Activated CD4-positive, alpha-beta T cell treated with anti-CD3 and anti-CD28 coated beads for 36 hours (primary cell): Measurements from ENCODE around the gene YIPF3. TPM values are rescaled to one million over a fixed set of nuclear protein-coding genes. Genes with fewer than 3 reads are reported as not detected.
A peak's percentile ranks its signal among the peaks of the same experiment; 100 is the strongest.

Experiments used
- ATAC-seq: fragments of 200-7000 bp; cut with Tn5 transposase; one replicate; pipeline ENCODE4 v1.10.0; 2021; ENCODE audit warnings: mild to moderate bottlenecking, moderate library complexity
- CTCF ChIA-PET: fragments of 350-600 bp; sonication (Branson Sonifier 250); formaldehyde crosslinking; loops from one replicate; lab custom pipeline; 2021; ENCODE audit warnings: antibody characterized with exemption; lab: Charles Lee
- POLR2A ChIA-PET: fragments of 350-600 bp; sonication (Branson Sonifier 250); formaldehyde crosslinking; loops from one replicate; lab custom pipeline; 2021; ENCODE audit warnings: antibody characterized with exemption, inconsistent platforms; lab: Charles Lee
- DNase-seq: peaks from one replicate; pipeline ENCODE4 v3.0.0-alpha.2; 2020
- H3K27ac Mint-ChIP-seq: one replicate; pipeline ENCODE4 v1.8.0; 2021; ENCODE audit warnings: mixed read lengths
- H3K27me3 Mint-ChIP-seq: one replicate; pipeline ENCODE4 v1.8.0; 2021; ENCODE audit warnings: mixed read lengths
- H3K36me3 Mint-ChIP-seq: one replicate; pipeline ENCODE4 v1.8.0; 2021; ENCODE audit warnings: low read depth, mixed read lengths
- H3K4me1 Mint-ChIP-seq: one replicate; pipeline ENCODE4 v1.8.0; 2021; ENCODE audit warnings: mixed read lengths
- H3K4me3 Mint-ChIP-seq: one replicate; pipeline ENCODE4 v1.8.0; 2021; ENCODE audit warnings: mild to moderate bottlenecking, moderate library complexity, mixed read lengths
- H3K9me3 Mint-ChIP-seq: one replicate; pipeline ENCODE4 v1.8.0; 2021; ENCODE audit warnings: low read depth, mixed read lengths
- intact Hi-C, 2 experiments: fragments of 100-400 bp; cut with DNase I in 1 of 2; cut with micrococcal nuclease in 1 of 2; formaldehyde crosslinking; loops; one replicate each; pipeline versions ENCODE4 v1.14.2 to v1.15.1; 2022 to 2024; cut with DNase I, micrococcal nuclease
- total RNA-seq, 2 experiments: library from RNA; stranded (reverse); gene quantifications; one replicate each; pipeline ENCODE4 v1.2.3, GENCODE V29; 2021

Gene YIPF3
- total RNA-seq, 2 experiments from 2014 or later = 38.0 to 39.6 TPM

GRCh38 chr6:43523284-43523683, 6.6 kb upstream of the YIPF3 start:
- ChIA-PET CTCF (no interaction called here), POLR2A (interaction anchor here (1.3 kb wide), 1 partner anchor 48 kb away, joined by 4 read pairs; no protein-coding TSS in a partner anchor)
- Mint-ChIP-seq H3K4me3 (no peak overlapping the region), H3K4me1 (peaks cover 4% of the 10 kb centered on the region), H3K9me3 (no peaks in the 10 kb centered on the region), H3K27me3 (no peaks in the 10 kb centered on the region), H3K27ac (no peak overlapping the region), H3K36me3 (peaks cover 65% of the 10 kb centered on the region)
- intact Hi-C loops = no loop called here
- DNase-seq = no peak
- no peak for ATAC-seq

GRCh38 chr6:43522547-43523261, 6.0 kb upstream of the YIPF3 start:
- ChIA-PET CTCF (no interaction called here), POLR2A (interaction anchor here (1.0 to 1.3 kb wide), 2 partner anchors 11 to 49 kb away, joined by 4 read pairs; no protein-coding TSS in a partner anchor)
- H3K36me3 Mint-ChIP-seq = peaks cover 60% of the 10 kb centered on the region
- no peak overlapping the region for H3K4me3 Mint-ChIP-seq
- H3K27ac Mint-ChIP-seq = no peak overlapping the region
- peaks cover 4% of the 10 kb centered on the region for H3K4me1 Mint-ChIP-seq
- H3K9me3 Mint-ChIP-seq = no peaks in the 10 kb centered on the region
- no peak for DNase-seq
- ATAC-seq = no peak
- intact Hi-C loops = no loop called here
- no peaks in the 10 kb centered on the region for H3K27me3 Mint-ChIP-seq

GRCh38 chr6:43521836-43522235, 5.1 kb upstream of the YIPF3 start:
- Mint-ChIP-seq H3K36me3 (peaks cover 52% of the 10 kb centered on the region), H3K9me3 (no peaks in the 10 kb centered on the region), H3K4me1 (peaks cover 4% of the 10 kb centered on the region), H3K27me3 (no peaks in the 10 kb centered on the region), H3K27ac (no peak overlapping the region), H3K4me3 (no peak overlapping the region)
- ATAC-seq = no peak
- intact Hi-C loops = no loop called here
- POLR2A ChIA-PET = interaction anchor here (1.0 to 1.1 kb wide), 2 partner anchors 10 to 49 kb away, joined by 3 to 4 read pairs; no protein-coding TSS in a partner anchor
- DNase-seq = no peak
- CTCF ChIA-PET = interaction anchor here (0.6 to 2.1 kb wide), 6 partner anchors 9 to 37 kb away, joined by 3 to 11 read pairs (median 6); no protein-coding TSS in a partner anchor

- no peaks in the 10 kb centered on the region for H3K9me3 Mint-ChIP-seq
- H3K4me3 Mint-ChIP-seq = no peak overlapping the region
- peaks cover 40% of the 10 kb centered on the region for H3K36me3 Mint-ChIP-seq
- peaks cover 17% of the 10 kb centered on the region for H3K4me1 Mint-ChIP-seq
- no peak overlapping the region for H3K27ac Mint-ChIP-seq
- ATAC-seq (no peak), DNase-seq (no peak)
- CTCF ChIA-PET = interaction anchor here (0.6 to 2.1 kb wide), 6 partner anchors 8 to 424 kb away, joined by 3 to 9 read pairs (median 4); partner anchors contain the start of genes POLH and XPO5
- POLR2A ChIA-PET = interaction anchor here (0.7 kb wide), 2 partner anchors 20 to 347 kb away, joined by 3 read pairs; no protein-coding TSS in a partner anchor
- intact Hi-C loops = no loop called here
- H3K27me3 Mint-ChIP-seq = no peaks in the 10 kb centered on the region
Measured at GRCh38 chr6:43520097-43520496, 3.4 kb upstream of the YIPF3 start.

GRCh38 chr6:43517505-43518357, 1.0 kb upstream of the YIPF3 start:
- no peaks in the 10 kb centered on the region for H3K9me3 Mint-ChIP-seq
- CTCF ChIA-PET = interaction anchor here (0.6 to 5.2 kb wide), 6 partner anchors 9 to 558 kb away, joined by 3 to 52 read pairs (median 4); partner anchors contain the start of gene ZNF318
- DNase-seq = no peak
- no peaks in the 10 kb centered on the region for H3K27me3 Mint-ChIP-seq
- POLR2A ChIA-PET = interaction anchor here (0.6 to 1.1 kb wide), 3 partner anchors 20 to 507 kb away, joined by 3 to 5 read pairs (median 5); no protein-coding TSS in a partner anchor
- H3K27ac Mint-ChIP-seq = no peak overlapping the region
- no peak overlapping the region for H3K4me3 Mint-ChIP-seq
- peaks cover 32% of the 10 kb centered on the region for H3K4me1 Mint-ChIP-seq
- H3K36me3 Mint-ChIP-seq = peaks cover 30% of the 10 kb centered on the region
- ATAC-seq = peak; percentile 3
- intact Hi-C loops = loop anchor here (1.0 to 5.0 kb wide), 13 partner anchors 40 to 730 kb away; partner anchors contain the start of genes CNPY3 (in 1 of the 2), GTPBP2 (in 1 of the 2), HSP90AB1 (in 1 of the 2) and KLC4 (in 1 of the 2)

GRCh38 chr6:43516367-43516696, 394 bp downstream of the YIPF3 start:
- H3K4me1 Mint-ChIP-seq = peaks cover 32% of the 10 kb centered on the region
- ChIA-PET CTCF (interaction anchor here (5.2 kb wide), 1 partner anchor 10 kb away, joined by 52 read pairs; no protein-coding TSS in a partner anchor), POLR2A (interaction anchor here (0.5 to 1.1 kb wide), 4 partner anchors 21 to 334 kb away, joined by 3 to 5 read pairs (median 4); partner anchors contain the start of gene CUL9)
- intact Hi-C loops = loop anchor here (1.0 to 5.0 kb wide), 11 partner anchors 39 to 731 kb away; partner anchors contain the start of genes TJAP1 (in 2 of the 2), ABCC10 (in 1 of the 2), CNPY3 (in 1 of the 2) and HSP90AB1 (in 1 of the 2)
- no peaks in the 10 kb centered on the region for H3K9me3 Mint-ChIP-seq
- H3K27ac Mint-ChIP-seq = no peak overlapping the region
- DNase-seq = no peak
- H3K4me3 Mint-ChIP-seq = no peak overlapping the region
- no peak for ATAC-seq
- H3K36me3 Mint-ChIP-seq = peaks cover 28% of the 10 kb centered on the region
- H3K27me3 Mint-ChIP-seq = no peaks in the 10 kb centered on the region

- no peak for ATAC-seq
- H3K36me3 Mint-ChIP-seq = peaks cover 27% of the 10 kb centered on the region
- H3K4me1 Mint-ChIP-seq = peaks cover 32% of the 10 kb centered on the region
- intact Hi-C loops = loop anchor here (1.0 to 5.0 kb wide), 11 partner anchors 39 to 731 kb away; partner anchors contain the start of genes TJAP1 (in 2 of the 2), ABCC10 (in 1 of the 2), CNPY3 (in 1 of the 2) and HSP90AB1 (in 1 of the 2)
- no peak for DNase-seq
- H3K27me3 Mint-ChIP-seq = no peaks in the 10 kb centered on the region
- no peak overlapping the region for H3K27ac Mint-ChIP-seq
- no peaks in the 10 kb centered on the region for H3K9me3 Mint-ChIP-seq
- ChIA-PET CTCF (interaction anchor here (5.2 kb wide), 1 partner anchor 9 kb away, joined by 52 read pairs; no protein-coding TSS in a partner anchor), POLR2A (interaction anchor here (0.5 kb wide), 1 partner anchor 125 kb away, joined by 3 read pairs; no protein-coding TSS in a partner anchor)
- H3K4me3 Mint-ChIP-seq = no peak overlapping the region
Measured at GRCh38 chr6:43515808-43516207, 918 bp downstream of the YIPF3 start.

GRCh38 chr6:43511824-43512415, 4.8 kb downstream of the YIPF3 start:
- Mint-ChIP-seq H3K4me3 (no peak overlapping the region), H3K27ac (no peak overlapping the region), H3K9me3 (no peaks in the 10 kb centered on the region), H3K4me1 (peaks cover 33% of the 10 kb centered on the region), H3K36me3 (peaks cover 27% of the 10 kb centered on the region), H3K27me3 (peaks cover 12% of the 10 kb centered on the region)
- CTCF ChIA-PET = interaction anchor here (0.5 kb wide), 1 partner anchor 268 kb away, joined by 3 read pairs; no protein-coding TSS in a partner anchor
- POLR2A ChIA-PET = interaction anchor here (0.5 to 1.1 kb wide), 3 partner anchors 11 to 458 kb away, joined by 4 to 10 read pairs (median 9); no protein-coding TSS in a partner anchor
- DNase-seq = no peak
- no peak for ATAC-seq
- intact Hi-C loops = no loop called here

GRCh38 chr6:43510827-43511163, 5.9 kb downstream of the YIPF3 start:
- no peak for ATAC-seq
- Mint-ChIP-seq H3K36me3 (peaks cover 29% of the 10 kb centered on the region), H3K4me3 (peak overlapping the region; percentile 67), H3K9me3 (no peaks in the 10 kb centered on the region), H3K27me3 (peaks cover 12% of the 10 kb centered on the region), H3K4me1 (peaks cover 28% of the 10 kb centered on the region), H3K27ac (no peak overlapping the region)
- intact Hi-C loops = loop anchor here in 1 of 2 experiments (1.0 kb wide), 2 partner anchors 33 to 56 kb away; partner anchors contain the start of gene TJAP1
- CTCF ChIA-PET = interaction anchor here (1.5 kb wide), 1 partner anchor 14 kb away, joined by 3 read pairs; no protein-coding TSS in a partner anchor
- POLR2A ChIA-PET = no interaction called here
- DNase-seq = no peak
